Thymus (tissue), 11 donors: Measurements from ENCODE around the gene TRAK1. TPM values are rescaled to one million over a fixed set of nuclear protein-coding genes. Genes with fewer than 3 reads are reported as not detected.

Experiments used
- DNase-seq, 9 donors: peaks; one replicate each; pipeline ENCODE4 v3.0.0-alpha.2; 2013; ENCODE audit warnings: low spot score in 9 of 9, low read depth in 6 of 9, missing footprints in 1 of 9
- H3K27ac ChIP-seq, 2 donors: one replicate each; pipeline ENCODE4 v1.5.1; 2013; ENCODE audit warnings: control low read depth in 1 of 2, low read depth in 1 of 2, low read length in 1 of 2, mild to moderate bottlenecking in 1 of 2, moderate library complexity in 1 of 2
- H3K27me3 ChIP-seq, 2 donors: one replicate each; pipeline ENCODE4 v1.5.1; 2013; ENCODE audit warnings: low read length in 1 of 2; ENCODE audit not compliant: control insufficient read depth in 2 of 2, insufficient read depth in 1 of 2
- H3K36me3 ChIP-seq, 2 donors: one replicate each; pipeline ENCODE4 v1.5.1; 2013; ENCODE audit warnings: low read length in 1 of 2, mild to moderate bottlenecking in 1 of 2, moderate library complexity in 1 of 2; ENCODE audit not compliant: control insufficient read depth in 2 of 2, insufficient read depth in 2 of 2
- H3K4me1 ChIP-seq, 2 donors: one replicate each; pipeline ENCODE4 v1.5.1; 2013; ENCODE audit warnings: low read length in 2 of 2; ENCODE audit not compliant: control insufficient read depth in 2 of 2, insufficient read depth in 2 of 2
- H3K4me3 ChIP-seq, 2 donors: one replicate each; pipeline ENCODE4 v1.5.1; 2013; ENCODE audit warnings: low read length in 2 of 2, control low read depth in 1 of 2, mild to moderate bottlenecking in 1 of 2
- H3K9me3 ChIP-seq, 2 donors: one replicate each; pipeline ENCODE4 v1.5.1; 2013; ENCODE audit warnings: low read length in 1 of 2, mild to moderate bottlenecking in 1 of 2; ENCODE audit not compliant: control insufficient read depth in 2 of 2, insufficient read depth in 1 of 2
- WGBS: extraction: QIAGEN DNeasy Blood & Tissue Kit; methylation state at CpG from one replicate; pipeline ENCODE4 v1.1.7; 2013; 5-methylcytosine and 5-hydroxymethylcytosine counted together
- polyA plus RNA-seq: library from polyadenylated mRNA; stranded (reverse); fragments of 200-250 nt; gene quantifications from one replicate; pipeline ENCODE4 v1.2.3, GENCODE V29; 2013
- total RNA-seq: library from RNA; stranded (reverse); fragments of 120-200 nt; gene quantifications from one replicate; pipeline ENCODE4 v1.2.4, GENCODE V29; 2013
- donor health status: healthy.

Gene TRAK1
- total and polyA plus RNA-seq, 2 donors = 10.9 to 20.1 TPM

GRCh38 chr3:42273361-42273760 lies 182.2 kb downstream of the TRAK1 start:
- Histone ChIP-seq H3K27ac (no peak overlapping the region), H3K36me3 (no peaks in the 10 kb centered on the region), H3K9me3 (peaks cover 0 to 4% of the 10 kb centered on the region in 2 donors), H3K27me3 (peaks cover 6 to 12% of the 10 kb centered on the region in 2 donors), H3K4me1 (peaks cover 0 to 34% of the 10 kb centered on the region in 2 donors), H3K4me3 (no peak overlapping the region)
- DNase-seq = no peak
- WGBS = 43% methylated on average over 2 of the region's 2 CpGs

GRCh38 chr3:42274266-42274665 lies 183.1 kb downstream of the TRAK1 start:
- Histone ChIP-seq H3K36me3 (no peaks in the 10 kb centered on the region), H3K4me3 (no peak overlapping the region), H3K27ac (no peak overlapping the region), H3K27me3 (peaks cover 3 to 5% of the 10 kb centered on the region in 2 donors), H3K9me3 (peaks cover 0 to 4% of the 10 kb centered on the region in 2 donors), H3K4me1 (peaks cover 0 to 36% of the 10 kb centered on the region in 2 donors)
- DNase-seq = no peak

- Histone ChIP-seq H3K27ac (no peak overlapping the region), H3K4me1 (peaks cover 0 to 36% of the 10 kb centered on the region in 2 donors), H3K36me3 (no peaks in the 10 kb centered on the region), H3K4me3 (no peak overlapping the region), H3K27me3 (peaks cover 0 to 3% of the 10 kb centered on the region in 2 donors), H3K9me3 (peaks cover 2 to 11% of the 10 kb centered on the region in 2 donors)
- WGBS = 79% methylated on average over 1 of the region's 1 CpG
- no peak for DNase-seq
Observed at GRCh38 chr3:42275217-42275616, 184.1 kb downstream of the TRAK1 start.

Other genes starting within 250 kb of the TRAK1 start
- gene ULK4, start 129.3 kb upstream of the TRAK1 start, total RNA-seq = 6.3 TPM
- gene ULK4, start 129.3 kb upstream of the TRAK1 start, polyA plus RNA-seq = 3.4 TPM
- 2.2 TPM for gene CCK, start 174.8 kb downstream of the TRAK1 start, total RNA-seq
- 9.0 TPM for gene CCK, start 174.8 kb downstream of the TRAK1 start, polyA plus RNA-seq